Measurements from ENCODE around the gene IPP.
A peak's percentile ranks its signal among the peaks of the same experiment; 100 is the strongest.
"Not testable (repeated sequence)": the region's sequence is repeated elsewhere in the genome, so short reads cannot be mapped to it uniquely, and the experiment has no call there.

Gene IPP

GRCh38 chr1:45752441-45753052 lies 2.1 kb upstream of the IPP start:
- DNase-seq: no peak
- Histone ChIP-seq H3K36me3 (replicated peaks) (no peaks in the 10 kb centered on the region), H3K27me3 (replicated peaks) (no peaks in the 10 kb centered on the region), H3K4me3 (ENCODE audit: low read depth, low read length) (no peak overlapping the region), H3K27ac (no peak overlapping the region)
- in situ Hi-C loops (cut with HindIII; ENCODE audit: low pct_ligation_motif_present, low sequenced_read_pairs): no loop called here
- no peak for TF ChIP-seq CTCF (IDR thresholded peaks at IDR 0.05; ENCODE audit: low read depth, low read length, missing control alignments)

- Histone ChIP-seq H3K36me3 (replicated peaks) (no peaks in the 10 kb centered on the region), H3K4me3 (ENCODE audit: low read depth, low read length) (no peak overlapping the region), H3K27ac (no peak overlapping the region), H3K27me3 (replicated peaks) (no peaks in the 10 kb centered on the region)
- in situ Hi-C loops (cut with HindIII; ENCODE audit: low pct_ligation_motif_present, low sequenced_read_pairs): no loop called here
- TF ChIP-seq CTCF (IDR thresholded peaks at IDR 0.05; ENCODE audit: low read depth, low read length, missing control alignments): no peak
- DNase-seq: no peak
Observed at GRCh38 chr1:45752014-45752413, 1.6 kb upstream of the IPP start.

GRCh38 chr1:45751039-45751838 lies 786 bp upstream of the IPP start:
- Histone ChIP-seq H3K4me3 (ENCODE audit: low read depth, low read length) (peak overlapping the region; percentile 90), H3K27ac (peak overlapping the region; percentile 85)
- H3K36me3 ChIP-seq (replicated peaks); DNase-seq; H3K27me3 ChIP-seq (replicated peaks); in situ Hi-C loops (cut with HindIII; ENCODE audit: low pct_ligation_motif_present, low sequenced_read_pairs): not testable (repeated sequence)

GRCh38 chr1:45746922-45747321 lies 3.5 kb downstream of the IPP start:
- no peak overlapping the region for H3K4me3 ChIP-seq (ENCODE audit: low read depth, low read length)
- TF ChIP-seq CTCF (IDR thresholded peaks at IDR 0.05; ENCODE audit: low read depth, low read length, missing control alignments): no peak
- H3K36me3 ChIP-seq (replicated peaks): peaks cover 3% of the 10 kb centered on the region
- in situ Hi-C loops (cut with HindIII; ENCODE audit: low pct_ligation_motif_present, low sequenced_read_pairs): no loop called here
- H3K27me3 ChIP-seq (replicated peaks): no peaks in the 10 kb centered on the region
- H3K27ac ChIP-seq: no peak overlapping the region
- no peak for DNase-seq

GRCh38 chr1:45739641-45740156 lies 10.8 kb downstream of the IPP start:
- DNase-seq; H3K27me3 ChIP-seq (replicated peaks); H3K4me3 ChIP-seq (ENCODE audit: low read depth, low read length); H3K36me3 ChIP-seq (replicated peaks); H3K27ac ChIP-seq; in situ Hi-C loops (cut with HindIII; ENCODE audit: low pct_ligation_motif_present, low sequenced_read_pairs): not testable (repeated sequence)

- Histone ChIP-seq H3K36me3 (replicated peaks) (peaks cover 3% of the 10 kb centered on the region), H3K27ac (no peak overlapping the region), H3K4me3 (ENCODE audit: low read depth, low read length) (no peak overlapping the region), H3K27me3 (replicated peaks) (no peaks in the 10 kb centered on the region)
- DNase-seq: no peak
- TF ChIP-seq CTCF (IDR thresholded peaks at IDR 0.05; ENCODE audit: low read depth, low read length, missing control alignments): no peak
- in situ Hi-C loops (cut with HindIII; ENCODE audit: low pct_ligation_motif_present, low sequenced_read_pairs): no loop called here
Observed at GRCh38 chr1:45739137-45739536, 11.3 kb downstream of the IPP start.
